Aorta (tissue), 5 donors: Measurements from ENCODE around the gene OPN1MW. TPM values are rescaled to one million over a fixed set of nuclear protein-coding genes. Genes with fewer than 3 reads are reported as not detected.
"Not testable (repeated sequence)": the region's sequence is repeated elsewhere in the genome, so short reads cannot be mapped to it uniquely, and the experiment has no call there.

ENCODE experiments used
- ATAC-seq: fragments of 200-7000 bp; cut with Tn5 transposase; one replicate; pipeline ENCODE4 v1.9.1; 2022; ENCODE audit warnings: moderate library complexity; ENCODE audit not compliant: low FRiP score
- DNase-seq, 2 donors: peaks; one replicate each; pipeline ENCODE4 v3.0.0-alpha.2; 2020
- H3K27ac ChIP-seq, 2 donors: one replicate each; pipeline ENCODE4 v1.5.1; 2013; ENCODE audit warnings: low read length in 2 of 2, mild to moderate bottlenecking in 2 of 2, moderate library complexity in 2 of 2, control low read depth in 1 of 2, inconsistent platforms in 1 of 2, low read depth in 1 of 2
- H3K27me3 ChIP-seq, 2 donors: one replicate each; pipeline ENCODE4 v1.6.1; 2013; ENCODE audit warnings: control low read depth in 1 of 2, low read length in 1 of 2, mild to moderate bottlenecking in 1 of 2, moderate library complexity in 1 of 2; ENCODE audit not compliant: insufficient read depth in 2 of 2, control insufficient read depth in 1 of 2
- H3K36me3 ChIP-seq, 2 donors: one replicate each; pipeline ENCODE4 v1.6.1; 2013; ENCODE audit warnings: control low read depth in 1 of 2, low read length in 1 of 2, mild to moderate bottlenecking in 1 of 2; ENCODE audit not compliant: insufficient read depth in 2 of 2, control insufficient read depth in 1 of 2
- H3K4me1 ChIP-seq, 2 donors: one replicate each; pipeline ENCODE4 v1.6.1; 2013; ENCODE audit warnings: low read length in 2 of 2, control low read depth in 1 of 2, mild to moderate bottlenecking in 1 of 2, moderate library complexity in 1 of 2; ENCODE audit not compliant: insufficient read depth in 2 of 2, control insufficient read depth in 1 of 2
- H3K4me3 ChIP-seq, 2 donors: one replicate each; pipeline ENCODE4 v1.5.1; 2013; ENCODE audit warnings: low read length in 2 of 2, control low read depth in 1 of 2, mild to moderate bottlenecking in 1 of 2
- H3K9me3 ChIP-seq: one replicate; pipeline ENCODE4 v1.6.1; 2013; ENCODE audit warnings: mild to moderate bottlenecking, low read length; ENCODE audit not compliant: control insufficient read depth
- WGBS, 2 donors: extraction: QIAGEN DNeasy Blood & Tissue Kit; methylation state at CpG; one replicate each; pipeline ENCODE4 v1.1.7; 2013; 5-methylcytosine and 5-hydroxymethylcytosine counted together
- intact Hi-C, 2 donors: fragments of 100-400 bp; cut with DNase I; formaldehyde crosslinking; loops; one replicate each; pipeline versions ENCODE4 v1.14.2 to v1.15.0; 2022
- long read RNA-seq, 2 donors: library from polyadenylated mRNA; unstranded; transcript quantifications; one replicate each; pipeline ENCODE4 v2.0.0, GENCODE V29; 2020 to 2021
- polyA plus RNA-seq, 2 donors: library from polyadenylated mRNA; stranded (reverse); fragments of 200-250 nt; gene quantifications; one replicate each; pipeline ENCODE4 v1.2.3, GENCODE V29; 2013
- total RNA-seq, 2 donors: library from RNA; stranded (reverse); fragmentation: NEBNext Ultra II Directional; extraction: Animal tissue kit (Norgen Biotek cat#: 25700); gene quantifications; one replicate each; pipeline ENCODE4 v1.2.1, GENCODE V29; 2021
- donor health status: healthy with polysubstance abuse.
- donor health status: Bipolar disorder and iron deficiency.
- donor health status: DM: no; HTN: no; CAD: no.
- donor health status: DM: no; HTN: no; CAD: no.
- donor health status: DM: yes; HTN: yes; CAD: no.

Gene OPN1MW
- not detected for total RNA-seq
- polyA plus RNA-seq, result not detected
- long read RNA-seq, donor 1, result 0 reads
- long read RNA-seq, donor 2, result 0 reads

DNA sequence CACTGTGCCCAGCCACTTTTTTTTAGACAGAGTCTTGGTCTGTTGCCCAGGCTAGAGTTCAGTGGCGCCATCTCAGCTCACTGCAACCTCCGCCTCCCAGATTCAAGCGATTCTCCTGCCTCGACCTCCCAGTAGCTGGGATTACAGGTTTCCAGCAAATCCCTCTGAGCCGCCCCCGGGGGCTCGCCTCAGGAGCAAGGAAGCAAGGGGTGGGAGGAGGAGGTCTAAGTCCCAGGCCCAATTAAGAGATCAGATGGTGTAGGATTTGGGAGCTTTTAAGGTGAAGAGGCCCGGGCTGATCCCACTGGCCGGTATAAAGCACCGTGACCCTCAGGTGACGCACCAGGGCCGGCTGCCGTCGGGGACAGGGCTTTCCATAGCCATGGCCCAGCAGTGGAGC is at the start of gene OPN1MW:
TSS of gene OPN1MW (plus strand) at position 301 of the 400 bp plus-strand sequence. CDS start at position 383, 82 bp downstream.
- DNase-seq, H3K9me3 ChIP-seq, H3K4me1 ChIP-seq, H3K4me3 ChIP-seq, ATAC-seq, H3K27me3 ChIP-seq, intact Hi-C loops, H3K36me3 ChIP-seq, H3K27ac ChIP-seq: not testable (repeated sequence)
- no CpG with 5 or more reads among the region's 14 CpGs for WGBS, 2 donors

DNA sequence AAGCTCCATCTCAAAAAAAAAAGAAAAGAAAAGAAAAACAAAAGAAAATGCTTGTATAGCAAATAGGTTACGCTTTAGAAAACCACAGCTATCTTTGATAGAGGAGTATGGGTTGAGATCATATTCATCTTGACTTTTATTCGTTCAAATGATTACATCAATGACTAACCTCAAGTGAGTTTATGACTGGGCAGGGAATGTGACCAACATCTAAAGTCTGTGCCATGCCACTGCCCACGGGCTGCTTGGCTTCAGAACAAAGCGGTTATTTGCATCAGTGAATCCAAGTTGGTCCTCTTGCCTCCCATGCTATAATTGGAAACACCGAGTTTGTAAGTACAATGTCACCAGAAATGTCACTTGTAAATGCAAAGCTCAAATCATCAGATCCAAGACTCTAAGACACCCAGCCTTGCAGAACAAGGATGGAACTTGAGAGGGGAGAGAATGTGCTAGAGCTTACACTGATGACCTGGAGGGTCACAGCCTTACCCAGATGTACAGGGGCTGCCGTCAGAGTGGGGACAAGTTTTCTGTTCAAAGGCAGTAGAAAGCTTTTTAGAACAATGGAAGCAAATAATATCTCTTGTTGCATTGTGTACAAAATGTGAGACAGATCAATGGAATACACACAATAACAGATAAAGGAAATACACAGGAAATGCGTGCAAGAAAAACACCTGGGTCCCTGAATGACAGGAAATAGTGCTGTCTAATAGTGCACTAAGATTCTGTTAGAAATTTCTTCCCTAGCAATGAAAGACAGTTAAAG is 46.8 kb upstream of the OPN1MW start:
- H3K9me3 ChIP-seq, result no peaks in the 10 kb centered on the region
- no peak for DNase-seq
- no peaks in the 10 kb centered on the region for H3K36me3 ChIP-seq
- WGBS, 2 donors, result 65 to 73% methylated on average over 7 of the region's 7 CpGs
- intact Hi-C loops, result no loop called here
- no peak overlapping the region for H3K4me3 ChIP-seq
- H3K4me1 ChIP-seq, result no peaks in the 10 kb centered on the region
- no peaks in the 10 kb centered on the region for H3K27me3 ChIP-seq
- H3K27ac ChIP-seq, result no peak overlapping the region
- no peak for ATAC-seq

DNA sequence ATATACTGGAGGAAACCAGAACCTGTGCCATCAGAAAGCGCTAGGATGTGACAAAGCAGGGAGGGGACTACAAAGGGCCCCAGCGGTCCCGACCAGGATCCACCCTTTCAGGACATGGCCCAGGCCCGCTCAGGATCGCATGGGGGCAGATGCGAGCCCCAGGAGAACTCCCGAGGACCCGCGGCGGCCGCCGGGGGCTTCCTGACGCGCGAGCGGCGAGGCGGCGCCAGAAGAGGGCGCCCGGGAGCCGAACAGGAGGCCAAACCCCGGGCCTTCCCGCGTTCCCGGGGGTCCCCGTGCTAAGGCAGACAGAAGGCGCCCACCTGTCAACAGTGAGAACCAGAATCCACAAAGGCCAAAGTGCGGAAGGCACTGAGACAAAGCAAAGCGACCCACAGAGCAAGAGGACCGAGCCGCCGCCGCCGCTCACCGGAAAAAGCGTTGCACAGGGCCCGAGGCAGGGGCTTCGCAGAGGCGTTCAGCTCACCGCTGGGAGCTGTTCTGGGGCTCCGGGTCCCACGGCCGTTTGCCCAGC is 45.7 kb upstream of the OPN1MW start:
- DNase-seq, result peak; percentile 73 to 91
- H3K9me3 ChIP-seq, result no peaks in the 10 kb centered on the region
- no peaks in the 10 kb centered on the region for H3K4me1 ChIP-seq
- no peaks in the 10 kb centered on the region for H3K27me3 ChIP-seq
- H3K27ac ChIP-seq, result no peak overlapping the region
- peak; percentile 87 for ATAC-seq
- H3K4me3 ChIP-seq, result peak overlapping the region in 1 of 2 donors; percentile 15
- intact Hi-C loops, result no loop called here
- H3K36me3 ChIP-seq, result no peaks in the 10 kb centered on the region
- 1 to 21% methylated on average over 44 of the region's 44 CpGs for WGBS, 2 donors

DNA sequence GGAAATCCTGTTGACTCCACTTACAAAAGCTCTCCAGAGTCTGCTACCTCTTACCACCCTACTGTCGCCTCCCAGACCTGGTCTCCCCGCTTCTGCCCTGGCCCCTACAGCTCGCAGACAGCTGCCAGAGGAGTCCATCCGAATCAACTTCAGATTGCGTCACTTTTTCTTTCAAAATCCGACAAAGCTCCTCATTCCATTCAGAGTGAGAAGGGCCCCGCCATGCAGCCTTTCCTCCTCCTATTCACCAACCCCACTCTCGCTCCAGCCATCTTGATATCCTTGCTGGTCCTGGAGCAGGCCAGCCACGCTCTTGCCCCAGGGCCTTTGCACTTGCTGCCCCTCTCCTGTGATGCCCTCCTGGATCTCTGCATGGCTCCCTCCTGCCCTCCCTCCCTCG is 43.5 kb upstream of the OPN1MW start:
- Histone ChIP-seq H3K27ac (no peak overlapping the region), H3K4me3 (no peak overlapping the region), H3K27me3 (no peaks in the 10 kb centered on the region), H3K36me3 (no peaks in the 10 kb centered on the region), H3K9me3 (no peaks in the 10 kb centered on the region), H3K4me1 (no peaks in the 10 kb centered on the region)
- 85 to 97% methylated on average over 10 of the region's 10 CpGs for WGBS, 2 donors
- ATAC-seq (no peak), DNase-seq (peak in 1 of 2 donors; percentile 55)
- intact Hi-C loops, result no loop called here

DNA sequence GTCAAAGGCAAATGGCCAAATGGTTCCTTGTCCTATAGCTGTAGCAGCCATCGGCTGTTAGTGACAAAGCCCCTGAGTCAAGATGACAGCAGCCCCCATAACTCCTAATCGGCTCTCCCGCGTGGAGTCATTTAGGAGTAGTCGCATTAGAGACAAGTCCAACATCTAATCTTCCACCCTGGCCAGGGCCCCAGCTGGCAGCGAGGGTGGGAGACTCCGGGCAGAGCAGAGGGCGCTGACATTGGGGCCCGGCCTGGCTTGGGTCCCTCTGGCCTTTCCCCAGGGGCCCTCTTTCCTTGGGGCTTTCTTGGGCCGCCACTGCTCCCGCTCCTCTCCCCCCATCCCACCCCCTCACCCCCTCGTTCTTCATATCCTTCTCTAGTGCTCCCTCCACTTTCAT is 42.2 kb upstream of the OPN1MW start:
- no peak for ATAC-seq
- no peaks in the 10 kb centered on the region for H3K9me3 ChIP-seq
- H3K4me1 ChIP-seq, result no peaks in the 10 kb centered on the region
- H3K27ac ChIP-seq, result no peak overlapping the region
- no peak overlapping the region for H3K4me3 ChIP-seq
- intact Hi-C loops, result no loop called here
- H3K36me3 ChIP-seq, result no peaks in the 10 kb centered on the region
- 87 to 91% methylated on average over 11 to 12 of the region's 12 CpGs for WGBS, 2 donors
- H3K27me3 ChIP-seq, result no peaks in the 10 kb centered on the region
- peak in 1 of 2 donors; percentile 31 for DNase-seq

DNA sequence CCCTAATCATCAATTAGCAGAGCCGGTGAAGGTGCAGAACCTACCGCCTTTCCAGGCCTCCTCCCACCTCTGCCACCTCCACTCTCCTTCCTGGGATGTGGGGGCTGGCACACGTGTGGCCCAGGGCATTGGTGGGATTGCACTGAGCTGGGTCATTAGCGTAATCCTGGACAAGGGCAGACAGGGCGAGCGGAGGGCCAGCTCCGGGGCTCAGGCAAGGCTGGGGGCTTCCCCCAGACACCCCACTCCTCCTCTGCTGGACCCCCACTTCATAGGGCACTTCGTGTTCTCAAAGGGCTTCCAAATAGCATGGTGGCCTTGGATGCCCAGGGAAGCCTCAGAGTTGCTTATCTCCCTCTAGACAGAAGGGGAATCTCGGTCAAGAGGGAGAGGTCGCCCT is 41.7 kb upstream of the OPN1MW start:
- DNase-seq, result peak in 1 of 2 donors; percentile 43
- Histone ChIP-seq H3K27me3 (no peaks in the 10 kb centered on the region), H3K4me3 (no peak overlapping the region), H3K9me3 (no peaks in the 10 kb centered on the region), H3K4me1 (no peaks in the 10 kb centered on the region), H3K36me3 (no peaks in the 10 kb centered on the region), H3K27ac (no peak overlapping the region)
- WGBS, 2 donors, result 82 to 93% methylated on average over 10 of the region's 10 CpGs
- intact Hi-C loops, result no loop called here
- no peak for ATAC-seq

DNA sequence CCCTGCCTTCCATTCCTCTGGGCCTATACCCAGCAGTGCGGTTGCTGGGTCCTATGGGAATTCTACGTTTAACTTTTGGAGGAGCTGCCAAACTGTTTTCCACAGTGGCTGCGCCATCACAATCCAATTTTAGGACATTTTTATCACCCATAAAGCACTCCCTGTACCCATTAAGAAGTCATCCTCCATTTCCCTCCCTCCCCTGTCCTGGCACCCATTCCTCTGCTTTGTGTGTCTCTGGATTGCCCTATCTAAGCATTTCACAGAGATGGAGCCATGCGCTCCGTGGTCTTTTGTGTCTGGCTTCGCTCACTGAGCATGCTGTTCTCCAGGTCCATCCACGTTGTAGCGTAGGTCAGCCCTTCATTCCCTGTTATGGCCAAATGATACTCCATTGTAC is 40.0 kb upstream of the OPN1MW start:
- Histone ChIP-seq H3K36me3 (no peaks in the 10 kb centered on the region), H3K4me3 (no peak overlapping the region), H3K9me3 (no peaks in the 10 kb centered on the region), H3K27ac (no peak overlapping the region), H3K27me3 (no peaks in the 10 kb centered on the region), H3K4me1 (no peaks in the 10 kb centered on the region)
- intact Hi-C loops, result no loop called here
- no peak for DNase-seq
- 85 to 86% methylated on average over 8 of the region's 8 CpGs for WGBS, 2 donors
- ATAC-seq, result no peak

DNA sequence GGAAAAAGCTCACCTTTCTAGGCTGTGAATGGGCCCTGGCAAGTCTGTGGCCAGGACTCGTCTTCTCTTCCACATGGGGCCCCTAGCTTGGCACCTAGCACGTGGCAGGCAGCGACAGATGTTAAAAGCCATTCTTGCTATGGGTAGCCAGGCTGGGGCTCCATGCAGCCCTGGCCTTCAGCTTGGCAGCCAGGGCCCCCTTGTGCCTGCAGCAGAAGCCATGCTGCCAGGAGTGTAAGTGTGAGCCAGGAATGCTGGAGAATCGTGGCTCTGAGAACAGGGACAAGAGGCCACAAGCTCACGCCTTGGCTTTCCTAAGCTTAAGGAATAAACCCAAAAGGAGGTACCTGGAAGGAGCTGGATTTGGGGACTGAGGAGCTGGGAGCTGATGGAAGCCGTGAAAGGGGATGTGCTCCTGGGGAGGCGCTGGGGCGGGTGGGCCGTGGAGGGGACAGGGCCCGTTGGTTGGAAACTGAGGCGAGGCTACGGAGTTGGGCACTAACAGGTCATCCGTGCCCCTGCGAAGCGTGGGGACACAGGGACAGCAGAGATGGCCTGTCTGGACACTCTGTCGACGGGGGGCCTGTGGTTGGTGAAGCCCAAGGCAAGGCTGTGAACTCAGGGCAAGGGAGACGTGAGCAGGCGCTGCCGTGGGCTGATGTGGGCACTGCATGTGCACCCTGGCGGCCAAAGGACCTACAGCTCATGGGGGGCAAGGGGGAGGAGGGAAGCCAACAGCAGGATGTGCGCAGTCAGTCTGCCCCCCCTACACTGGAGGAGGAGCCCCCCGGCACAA is 39.2 kb upstream of the OPN1MW start:
- no peak overlapping the region for H3K27ac ChIP-seq
- no peak overlapping the region for H3K4me3 ChIP-seq
- no peak for DNase-seq
- 88 to 92% methylated on average over 23 of the region's 23 CpGs for WGBS, 2 donors
- ATAC-seq, result no peak
- intact Hi-C loops, result no loop called here
- no peaks in the 10 kb centered on the region for H3K36me3 ChIP-seq
- no peaks in the 10 kb centered on the region for H3K27me3 ChIP-seq
- H3K9me3 ChIP-seq, result no peaks in the 10 kb centered on the region
- H3K4me1 ChIP-seq, result no peaks in the 10 kb centered on the region
